Suppressor macrophage treated with lipopolysaccharide for 4 hours (primary cell): ENCODE measurements around the gene STARD10.

ENCODE experiments used
- DNase-seq: peaks from one replicate; pipeline ENCODE4 v3.0.0-alpha.2; 2020

The STARD10 gene

DNA sequence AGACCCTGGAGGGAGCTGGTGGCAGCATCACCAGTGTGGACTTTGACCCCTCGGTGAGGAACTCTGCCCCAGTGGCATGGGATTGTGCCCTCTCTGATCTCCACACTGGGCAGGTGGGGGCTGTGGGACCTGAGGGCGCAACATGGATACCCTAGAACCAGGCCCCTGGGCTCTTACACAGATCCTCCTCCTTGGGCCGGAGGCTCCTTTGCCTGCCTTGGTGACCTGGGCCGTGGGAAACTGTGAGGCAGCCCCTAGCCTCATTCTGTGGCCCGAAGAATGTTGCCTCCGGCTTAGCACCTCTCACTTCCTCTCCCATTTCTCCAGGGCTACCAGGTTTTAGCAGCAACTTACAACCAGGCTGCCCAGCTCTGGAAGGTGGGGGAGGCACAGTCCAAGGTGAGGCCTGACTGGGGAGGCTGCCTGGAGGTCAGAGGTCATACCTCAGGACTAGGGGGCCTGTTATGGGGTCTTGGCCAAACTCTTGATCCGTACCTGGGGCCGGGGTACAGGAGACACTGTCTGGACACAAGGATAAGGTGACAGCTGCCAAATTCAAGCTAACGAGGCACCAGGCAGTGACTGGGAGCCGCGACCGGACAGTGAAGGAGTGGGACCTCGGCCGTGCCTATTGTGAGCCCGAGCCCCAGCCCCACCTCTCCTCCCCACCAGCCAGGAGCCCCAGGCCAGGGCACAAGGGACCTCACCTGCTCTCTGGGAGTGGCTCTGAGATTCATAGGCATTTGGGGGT is 32.5 kb upstream of the STARD10 start:
- no peak for DNase-seq

DNA sequence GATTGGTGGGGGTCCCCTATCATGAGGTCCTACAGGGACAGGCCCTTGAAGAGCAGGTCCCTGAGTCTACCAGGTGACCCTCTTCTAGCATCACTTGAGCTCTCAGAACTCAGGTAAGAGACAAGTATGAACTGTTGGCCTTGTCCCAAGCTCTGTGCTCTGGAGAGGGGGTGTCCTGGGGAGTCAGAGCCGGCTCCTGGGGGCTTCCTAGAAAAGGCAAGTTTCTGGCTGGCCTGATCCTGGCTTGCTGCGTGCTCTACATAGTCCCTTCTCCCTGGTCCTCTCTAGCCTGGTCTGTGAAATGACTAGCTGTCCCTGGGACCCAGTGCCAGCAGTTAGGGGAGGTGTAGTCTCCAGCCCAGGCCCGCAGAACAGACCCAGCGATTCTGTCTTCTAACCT is 31.8 kb upstream of the STARD10 start:
- DNase-seq, result no peak

DNA sequence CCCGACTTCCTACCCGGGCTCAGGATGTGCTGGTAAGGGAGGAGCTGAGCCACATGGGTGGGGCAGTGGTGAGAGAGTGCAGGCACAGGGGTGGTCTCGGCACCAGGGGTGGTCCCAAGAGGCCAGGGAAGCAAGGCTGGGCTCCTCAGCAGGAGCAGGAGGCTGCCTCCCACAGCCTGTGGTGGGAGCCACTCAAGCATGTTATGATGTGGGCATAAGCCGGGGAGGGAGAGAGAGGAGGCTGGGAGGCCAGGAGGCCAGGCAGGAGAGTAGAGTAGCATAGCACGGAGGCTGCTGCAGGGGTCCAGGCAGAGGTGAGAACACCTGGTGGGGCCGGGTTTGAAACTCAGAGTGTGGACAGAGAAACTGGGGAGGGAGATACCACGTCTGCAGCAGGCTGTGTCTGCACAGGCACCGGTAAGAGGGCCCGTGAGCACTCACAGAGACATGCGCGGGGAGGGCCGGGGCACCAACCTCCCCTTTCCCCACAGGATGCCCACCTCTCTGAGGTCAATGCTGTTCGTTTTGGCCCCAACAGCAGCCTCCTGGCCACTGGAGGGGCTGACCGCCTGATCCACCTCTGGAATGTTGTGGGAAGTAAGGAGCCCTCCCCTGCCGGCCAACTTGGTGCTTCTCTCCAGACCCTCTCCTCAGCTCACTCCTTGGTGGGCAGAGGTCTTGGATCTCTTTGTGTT is 31.1 kb upstream of the STARD10 start:
- DNase-seq, result no peak

DNA sequence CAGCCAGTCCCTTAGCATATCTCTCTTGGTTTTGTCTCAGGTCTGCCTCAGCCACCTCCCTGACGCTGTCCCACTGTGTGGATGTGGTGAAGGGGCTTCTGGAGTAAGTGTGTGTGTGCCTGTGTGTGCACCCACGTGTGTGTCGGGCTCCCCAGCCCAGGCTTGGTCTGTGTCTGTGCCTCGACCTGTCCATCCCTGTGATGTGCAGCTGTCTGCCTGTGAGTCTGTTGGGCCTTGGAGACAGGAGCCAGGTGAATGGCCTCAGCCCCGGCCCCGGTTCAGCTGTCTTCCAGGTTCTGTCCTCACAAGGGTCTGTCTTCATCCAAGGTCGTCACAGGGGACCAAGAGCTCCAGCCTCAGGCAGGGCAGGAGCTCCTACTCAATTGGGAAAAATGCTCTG is 30.2 kb upstream of the STARD10 start:
- no peak for DNase-seq

DNA sequence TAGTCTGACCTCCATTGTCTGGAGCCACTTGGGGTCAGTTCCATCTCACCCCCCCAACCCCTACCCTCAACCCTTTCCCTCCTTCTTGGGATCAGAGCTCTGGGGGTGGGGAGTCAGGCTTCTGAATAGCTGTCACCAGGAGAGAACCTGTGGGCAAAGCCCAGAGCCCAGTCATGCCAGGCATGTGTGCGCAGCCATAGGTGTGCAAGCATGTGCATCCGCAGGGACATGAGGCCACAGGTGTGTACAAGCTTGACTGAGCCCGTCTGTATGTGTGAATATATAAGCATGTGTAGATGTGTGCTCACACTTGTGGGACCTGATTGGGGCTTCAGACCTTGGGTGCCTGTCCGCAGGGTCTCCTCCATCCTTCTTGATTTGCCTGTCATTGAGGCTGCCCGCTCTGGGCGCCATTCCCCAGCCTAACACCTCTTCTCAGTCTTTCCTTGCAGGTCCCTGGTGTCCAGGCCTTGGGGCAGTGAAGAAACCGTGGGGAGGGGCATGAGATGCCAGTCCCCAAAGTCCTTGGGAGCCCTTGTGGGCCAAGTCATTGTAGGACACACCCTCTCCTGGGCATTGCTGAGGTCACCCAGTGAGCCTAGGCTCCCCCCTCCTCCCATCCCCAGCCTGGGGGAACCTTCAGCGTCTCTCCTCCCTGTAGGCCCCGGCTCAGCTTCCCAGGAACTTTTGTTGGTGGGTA is 29.4 kb upstream of the STARD10 start:
- no peak for DNase-seq

DNA sequence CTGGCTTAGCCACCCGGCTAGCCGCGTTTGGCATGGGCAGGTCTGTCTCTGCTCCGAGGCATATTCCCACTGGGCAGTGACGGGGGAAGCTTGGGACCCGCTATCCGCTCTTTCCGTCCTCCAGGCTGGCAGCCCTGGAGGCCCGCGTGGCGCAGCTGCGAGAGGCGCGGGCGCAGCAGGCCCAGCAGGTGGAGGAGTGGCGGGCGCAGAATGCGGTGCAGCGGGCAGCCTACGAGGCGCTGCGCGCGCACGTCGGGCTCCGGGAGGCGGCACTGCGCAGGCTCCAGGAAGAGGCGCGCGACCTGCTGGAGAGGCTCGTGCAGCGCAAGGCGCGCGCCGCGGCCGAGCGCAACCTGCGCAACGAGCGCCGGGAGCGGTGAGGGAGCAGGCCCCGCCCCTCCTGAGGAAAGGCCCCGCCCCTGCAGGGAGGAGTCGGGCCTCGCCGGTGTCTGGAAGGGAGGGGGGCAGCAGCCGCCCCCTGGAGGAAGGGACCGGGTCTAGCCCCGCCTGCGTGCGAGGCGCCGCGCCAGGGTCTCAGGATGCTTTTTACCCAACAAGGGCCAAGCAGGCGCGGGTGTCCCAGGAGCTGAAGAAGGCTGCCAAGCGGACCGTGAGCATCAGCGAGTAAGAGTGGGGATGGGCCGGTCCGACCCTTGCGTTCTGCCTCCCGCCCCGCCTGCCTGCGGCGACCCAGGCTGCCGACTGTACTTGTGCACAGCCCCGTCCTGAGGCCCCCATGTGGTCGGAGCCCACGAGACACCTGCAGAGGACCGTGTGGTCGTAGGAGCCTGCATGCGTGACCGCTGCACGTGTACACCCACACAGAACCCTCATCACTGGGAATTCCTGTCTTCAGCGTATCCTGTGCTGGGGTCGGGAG is 28.3 kb upstream of the STARD10 start:
- DNase-seq, result peak; percentile 51

DNA sequence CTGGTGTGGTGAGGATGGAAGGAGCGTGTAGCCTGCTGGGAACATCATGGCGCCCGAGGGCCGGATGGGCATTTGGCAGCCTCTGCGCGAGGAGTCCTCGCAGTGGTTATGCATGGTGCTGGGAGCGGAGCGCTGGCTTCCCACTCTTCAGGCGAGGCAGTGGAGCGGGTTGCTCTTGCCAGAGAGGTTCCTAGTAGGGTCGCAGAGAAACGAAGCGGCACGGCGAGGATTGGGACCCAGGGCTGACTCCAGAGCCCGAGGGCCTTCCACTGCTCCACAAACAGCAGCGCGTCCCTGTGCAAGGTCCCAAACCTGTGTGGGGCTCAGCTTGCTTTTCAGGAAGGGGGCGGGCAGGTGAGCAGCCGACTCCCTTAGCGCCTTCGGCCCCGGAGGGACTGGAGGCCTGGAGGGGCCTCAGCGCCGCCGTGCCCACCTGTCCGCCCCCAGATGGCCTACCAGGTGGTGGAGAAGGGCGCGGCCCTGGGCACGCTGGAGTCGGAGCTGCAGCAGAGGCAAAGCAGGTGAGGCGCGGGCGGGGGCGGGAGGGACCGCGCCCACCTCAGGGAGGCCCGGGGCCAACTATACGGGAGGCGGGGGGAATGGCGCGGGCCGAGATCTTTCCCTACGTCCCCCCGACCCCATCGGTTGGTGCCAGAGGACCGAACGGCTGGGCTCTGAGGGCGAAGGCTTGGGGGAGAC is 27.5 kb upstream of the STARD10 start:
- DNase-seq, result no peak

DNA sequence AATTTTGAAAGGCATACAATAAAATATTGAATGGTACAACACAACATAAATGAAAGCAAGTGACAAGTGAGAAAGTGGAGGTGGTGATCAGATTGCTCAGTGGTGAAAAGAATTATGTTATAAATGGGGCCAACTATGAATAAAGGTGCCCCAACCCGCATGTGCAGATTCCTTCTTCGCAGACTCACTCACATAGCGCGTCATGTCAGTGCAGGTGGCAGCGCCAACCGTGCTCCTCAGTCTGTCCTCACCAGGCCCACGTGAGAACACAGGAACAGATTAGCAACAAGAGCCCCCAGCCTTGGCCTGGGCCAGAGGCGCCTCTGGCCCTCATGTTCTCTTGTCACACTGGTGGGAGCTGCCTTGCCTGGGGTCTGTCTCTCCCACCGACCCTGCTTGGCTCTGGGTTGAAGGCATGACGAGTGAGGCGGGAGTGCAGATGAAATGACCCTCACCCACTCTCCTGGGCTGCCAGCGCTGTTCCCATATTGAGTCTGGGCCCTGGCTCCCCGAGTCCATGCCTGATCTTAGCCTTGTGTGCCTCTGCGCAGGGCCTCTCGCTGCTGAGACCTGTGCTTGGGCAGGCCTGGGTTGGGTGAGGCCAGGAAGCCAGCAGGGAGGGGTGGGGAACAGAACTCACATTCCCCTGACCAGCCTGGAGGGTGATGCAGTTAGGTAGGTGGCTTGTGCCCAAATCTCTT is 26.7 kb upstream of the STARD10 start:
- DNase-seq, result no peak

DNA sequence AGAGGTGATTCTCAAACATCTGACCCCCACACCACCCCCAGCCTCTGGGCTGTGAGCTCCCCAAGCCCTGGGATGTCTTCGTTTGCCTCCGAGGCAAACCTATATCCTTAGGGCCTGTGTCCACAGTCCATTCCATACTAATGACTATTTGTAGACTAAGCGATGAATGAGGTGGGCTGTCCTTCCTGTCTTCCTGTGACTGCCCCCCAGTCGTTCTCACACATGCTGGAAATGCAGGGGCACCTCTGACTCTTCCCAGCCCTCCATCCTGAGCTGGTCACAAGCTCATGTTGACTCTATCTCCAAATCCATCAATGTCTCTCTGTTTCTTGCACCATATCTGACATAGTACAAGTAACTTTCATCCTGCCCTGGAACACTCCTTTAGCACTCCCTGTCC is 25.1 kb upstream of the STARD10 start:
- no peak for DNase-seq

DNA sequence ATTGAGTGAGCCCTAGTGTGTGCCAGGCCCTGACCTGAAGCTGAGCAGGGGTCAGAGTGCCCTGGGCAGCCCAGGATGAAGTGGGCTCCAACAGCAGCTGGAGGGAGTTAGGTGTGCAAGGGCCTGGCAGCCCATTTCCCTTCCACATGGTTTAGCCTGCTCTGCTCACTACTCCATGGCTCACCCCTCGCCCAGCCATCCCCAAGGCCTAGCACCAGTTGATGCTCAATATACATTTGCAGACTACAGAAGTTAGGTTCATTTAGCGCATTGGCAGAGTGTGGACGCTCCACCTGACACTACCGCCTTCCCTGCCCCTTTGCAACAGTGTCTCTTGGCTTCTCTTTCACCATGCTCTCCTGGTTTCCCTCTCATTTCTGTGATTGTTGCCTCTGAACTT is 24.1 kb upstream of the STARD10 start:
- no peak for DNase-seq

DNA sequence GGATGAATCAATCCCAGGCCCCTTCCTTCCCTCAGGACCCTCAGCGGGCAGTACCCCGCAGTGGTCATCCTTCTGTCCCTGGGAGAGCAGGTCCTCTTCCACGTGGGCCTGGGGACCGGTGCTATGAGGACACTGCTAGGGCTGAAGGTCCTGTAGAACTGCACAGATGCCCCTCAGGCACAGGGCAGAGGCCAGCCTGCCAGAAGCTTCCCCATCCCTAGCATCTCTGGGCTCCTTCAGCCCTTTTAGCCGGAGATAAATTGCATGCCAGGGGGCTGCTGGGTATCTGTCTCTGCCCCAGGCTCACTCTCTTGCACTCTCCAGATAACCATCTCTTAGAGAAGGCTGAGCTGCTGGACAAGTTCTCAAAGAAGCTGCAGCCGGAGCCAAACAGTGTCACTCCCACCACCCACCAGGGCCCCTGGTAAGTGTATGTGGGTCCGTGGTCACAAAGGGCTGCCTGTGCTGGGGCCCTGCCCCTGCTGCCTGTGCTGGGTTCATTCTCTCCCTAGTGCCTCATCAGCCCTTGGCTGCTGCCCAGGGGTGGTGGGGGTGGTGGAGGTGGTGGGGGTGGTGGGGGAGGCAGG is 22.6 kb upstream of the STARD10 start:
- DNase-seq, result no peak

DNA sequence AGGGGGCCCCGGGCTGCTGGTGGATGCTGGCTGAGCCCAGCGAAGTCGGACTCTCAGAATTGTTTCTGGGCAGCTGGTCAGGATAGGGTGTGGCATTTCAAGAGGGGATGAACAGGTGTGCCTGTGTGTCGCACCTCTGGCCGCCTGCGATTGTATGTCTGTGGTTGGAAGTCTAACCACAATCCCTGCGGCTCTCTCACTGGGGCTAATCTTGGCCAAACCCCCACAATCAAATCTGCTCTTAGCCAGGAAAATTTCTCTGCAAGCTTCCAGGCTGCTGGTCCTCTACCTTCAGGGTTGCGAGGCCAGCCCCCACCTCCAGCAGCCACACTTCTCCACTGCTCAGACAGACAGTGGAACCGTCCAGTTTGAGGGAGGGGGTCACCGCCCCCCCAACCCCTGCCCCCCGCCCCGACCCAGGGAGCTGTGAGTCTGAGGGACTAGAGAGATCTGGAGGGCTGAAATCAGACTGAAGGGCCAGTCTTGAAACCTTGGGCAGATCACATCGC is 21.3 kb upstream of the STARD10 start:
- no peak for DNase-seq

DNA sequence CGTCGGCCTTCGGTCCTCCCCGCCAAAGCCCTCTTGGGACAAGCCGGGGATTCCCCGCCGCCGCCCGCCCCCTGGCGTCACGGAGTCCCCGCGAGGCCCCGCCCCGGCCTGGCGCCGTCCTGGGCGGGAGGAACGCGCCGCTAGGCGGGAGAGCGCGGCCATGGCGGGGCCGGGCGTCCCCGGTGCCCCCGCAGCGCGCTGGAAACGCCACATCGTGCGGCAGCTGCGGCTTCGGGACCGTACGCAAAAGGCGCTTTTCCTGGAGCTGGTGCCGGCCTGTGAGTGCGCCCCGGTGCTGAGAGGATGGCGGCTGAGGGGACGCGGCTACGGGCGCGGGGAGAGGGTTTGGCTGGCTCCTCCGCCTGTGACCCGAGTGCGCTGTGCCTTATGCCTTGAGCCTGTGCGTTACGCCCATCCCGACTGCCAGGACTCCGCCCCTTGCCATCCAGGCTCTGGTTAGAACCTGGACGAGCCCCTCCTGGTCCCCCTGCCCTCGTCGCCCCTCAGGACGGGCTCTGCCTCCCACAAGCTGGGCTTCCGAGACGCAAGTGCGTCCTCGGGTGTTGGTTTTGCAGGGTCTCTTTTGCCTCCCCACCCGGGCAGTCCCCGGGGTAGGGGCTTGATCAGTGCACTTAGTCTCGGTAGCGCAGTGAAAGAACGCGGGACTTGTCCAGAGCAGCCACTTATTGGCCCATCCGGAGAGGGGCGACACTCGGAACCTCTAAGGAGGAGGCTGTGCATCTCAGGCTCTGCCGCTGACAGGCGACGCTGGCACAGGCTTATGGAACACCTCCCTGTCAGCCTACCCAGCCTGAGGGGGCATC is 20.7 kb upstream of the STARD10 start, which contains the start of gene ATG16L2:
ATG16L2 (plus strand) TSS at position 126 of the 824 bp plus-strand sequence; CDS start at position 161, 35 bp downstream.
- peak; percentile 96 for DNase-seq

DNA sequence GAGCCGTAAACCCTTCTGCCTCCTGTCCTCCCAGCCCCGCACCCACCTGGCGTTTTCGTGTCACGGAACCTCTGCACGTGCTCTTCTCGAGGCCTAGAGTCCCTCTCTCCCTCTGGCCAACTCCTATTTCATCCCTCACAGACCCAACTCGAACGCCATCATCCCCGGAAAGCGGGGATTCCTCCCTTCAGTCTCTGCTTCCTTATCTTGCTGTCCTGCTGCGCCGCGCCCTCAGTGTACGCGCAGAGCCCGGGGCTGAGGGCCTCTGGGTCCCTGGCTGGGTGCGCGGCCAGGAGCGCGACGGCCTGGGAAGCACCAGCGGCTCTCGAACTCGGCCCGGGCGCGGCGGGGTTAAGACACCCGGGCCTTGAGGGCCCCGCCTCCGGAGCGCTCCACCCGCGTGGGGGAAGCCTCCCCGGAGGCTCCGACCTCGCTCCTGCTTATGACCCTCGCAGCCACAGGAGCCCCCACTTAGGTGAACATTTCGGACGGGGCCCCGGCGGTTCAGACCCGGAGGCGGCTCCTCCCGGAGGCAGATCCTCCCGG is 20.0 kb upstream of the STARD10 start:
- peak; percentile 91 for DNase-seq

DNA sequence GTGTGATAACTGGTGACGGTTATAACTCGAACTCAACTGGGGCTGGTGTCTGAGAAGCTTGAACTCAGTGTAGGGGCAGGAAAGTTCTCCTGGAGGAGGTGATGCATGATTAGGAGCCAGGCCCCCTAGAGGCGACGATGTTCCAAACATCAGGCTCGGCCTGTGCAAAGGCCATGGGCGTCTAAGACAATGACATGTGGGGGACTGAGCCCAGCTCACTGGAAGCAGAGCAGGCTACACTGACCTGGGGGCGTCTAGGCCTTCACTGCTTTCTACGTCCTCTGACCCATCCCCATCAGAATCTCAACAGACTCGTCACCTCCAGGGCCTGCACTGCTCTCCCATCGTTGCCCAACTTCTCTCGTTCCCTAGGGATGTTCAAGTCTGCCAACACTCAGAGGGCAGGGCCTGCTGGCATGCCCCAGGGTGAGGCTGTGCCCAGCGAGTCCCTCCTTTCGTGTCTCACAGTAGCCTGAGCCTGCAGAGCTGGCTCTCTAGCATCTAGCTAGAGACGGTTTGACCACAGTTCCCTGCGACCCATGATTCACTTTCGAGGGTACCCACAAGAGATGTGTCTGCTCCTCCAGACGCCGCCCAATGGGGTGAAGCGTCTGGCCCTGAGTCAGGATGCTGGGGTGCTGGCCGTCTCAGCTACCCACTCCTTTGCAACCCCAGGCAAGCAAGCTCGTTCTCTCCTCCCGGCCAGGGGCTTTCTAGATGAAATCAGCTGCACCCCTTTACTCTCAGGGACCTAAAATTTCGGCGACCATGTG is 19.3 kb upstream of the STARD10 start:
- DNase-seq, result peak; percentile 71

DNA sequence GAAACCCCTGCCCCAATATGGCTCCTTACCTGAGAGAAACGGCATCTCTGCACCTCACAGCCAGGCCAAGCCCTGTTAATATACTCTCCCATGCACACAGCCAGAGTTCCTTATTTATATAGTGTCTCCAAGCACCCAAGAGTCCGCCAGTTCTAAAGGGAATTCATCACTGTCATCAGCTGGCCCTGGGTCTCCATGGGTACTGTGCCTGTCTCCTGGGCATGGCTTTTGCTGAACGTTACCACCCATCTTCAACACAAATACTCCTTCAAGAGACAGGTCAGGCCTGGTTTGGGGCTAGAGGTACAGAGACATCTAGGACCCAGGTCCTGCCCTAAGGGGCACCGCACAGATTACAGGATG is 18.7 kb upstream of the STARD10 start:
- DNase-seq, result no peak

DNA sequence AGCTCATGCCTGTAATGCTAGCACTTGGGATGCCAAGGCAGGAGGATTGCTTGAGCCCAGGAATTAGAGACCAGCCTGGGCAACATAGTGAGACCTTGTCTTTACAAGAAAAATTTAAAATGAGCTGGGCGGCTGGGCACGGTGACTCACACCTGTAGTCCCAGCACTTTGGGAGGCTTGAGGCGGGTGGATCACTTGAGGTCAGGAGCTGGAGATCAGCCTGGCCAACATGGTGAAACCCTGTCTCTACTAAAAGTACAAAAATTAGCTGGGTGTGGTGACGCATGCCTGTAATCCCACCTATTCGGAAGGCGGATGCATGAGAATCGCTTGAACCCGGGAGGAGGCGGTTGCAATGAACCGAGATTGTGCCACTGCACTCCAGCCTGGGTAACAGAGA is 17.8 kb upstream of the STARD10 start:
- DNase-seq, result peak; percentile 39

DNA sequence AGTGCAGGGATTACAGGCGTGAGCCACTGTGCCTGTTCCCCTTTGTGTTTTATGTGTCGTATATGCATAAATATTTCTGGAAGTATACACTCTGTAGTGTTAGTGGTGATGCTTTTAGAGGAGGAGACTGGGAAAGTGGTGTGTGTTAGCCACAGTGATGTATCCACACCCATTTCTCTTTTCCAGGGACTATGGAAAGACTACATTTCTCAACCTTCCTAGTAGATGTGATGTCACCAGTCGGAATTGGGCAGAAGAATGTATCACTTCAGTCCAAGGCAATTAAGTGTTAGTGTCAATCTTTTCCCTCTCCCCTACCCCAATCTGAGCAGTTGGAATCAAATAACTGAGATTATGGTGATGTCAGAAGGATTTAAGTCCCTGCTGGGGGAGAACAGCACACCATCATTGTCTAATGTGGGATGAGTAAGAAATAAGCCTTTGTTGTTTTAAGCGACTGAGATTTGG is 14.5 kb upstream of the STARD10 start:
- DNase-seq, result peak; percentile 76

DNA sequence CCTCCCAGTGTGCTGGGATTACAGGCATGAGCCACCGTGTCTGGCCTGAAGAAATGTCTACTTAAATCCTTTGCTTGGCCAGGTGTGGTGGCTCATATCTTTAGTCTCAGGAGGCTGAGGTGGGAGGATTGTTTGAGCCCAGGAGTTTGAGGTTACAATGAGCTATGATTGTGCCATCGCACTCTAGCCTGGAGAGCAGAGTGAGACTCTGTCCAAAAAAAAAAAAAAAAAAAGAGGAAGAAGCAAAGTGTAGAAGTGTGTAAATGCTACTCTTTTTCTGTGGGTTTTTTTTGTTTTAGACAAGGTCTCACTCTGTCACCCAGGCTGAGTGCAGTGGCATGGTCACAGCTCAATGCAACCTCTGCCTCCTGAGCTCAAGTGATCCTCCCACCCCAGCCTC is 13.9 kb upstream of the STARD10 start:
- peak; percentile 62 for DNase-seq
